Epithelial cell of proximal tubule (primary cell): Measurements from ENCODE around the gene DLGAP3. TPM values are rescaled to one million over a fixed set of nuclear protein-coding genes. Genes with fewer than 3 reads are reported as not detected.

Experiments
- DNase-seq: peaks from one replicate; pipeline ENCODE4 v3.0.0-alpha.2; 2011; ENCODE audit warnings: low read depth
- H3K4me3 ChIP-seq: 2 replicates; pipeline ENCODE4 v1.5.1; 2011; ENCODE audit warnings: low read depth, mild to moderate bottlenecking, low read length
- CTCF ChIP-seq: conservative IDR thresholded peaks from 2 replicates; pipeline ENCODE4 v1.5.1; 2012; ENCODE audit warnings: low read depth, mild to moderate bottlenecking, low read length
- total RNA-seq: library from RNA; depleted of rRNA; stranded (reverse); fragments of >200 nt; gene quantifications from 2 replicates; pipeline ENCODE4 v1.2.3, GENCODE V29; 2015

The DLGAP3 gene
- total RNA-seq, 1 donor from 2014 or later: 0.81 TPM

- no peak overlapping the region for H3K4me3 ChIP-seq
- DNase-seq: no peak
- TF ChIP-seq CTCF: no peak
Measured at GRCh38 chr1:34872133-34872503, 57.3 kb downstream of the DLGAP3 start.

GRCh38 chr1:34871443-34872132 is 57.9 kb downstream of the DLGAP3 start:
- no peak for TF ChIP-seq CTCF
- no peak overlapping the region for H3K4me3 ChIP-seq
- no peak for DNase-seq

GRCh38 chr1:34870395-34870794 is 59.1 kb downstream of the DLGAP3 start:
- no peak for DNase-seq
- no peak for TF ChIP-seq CTCF
- no peak overlapping the region for H3K4me3 ChIP-seq

- no peak for DNase-seq
- H3K4me3 ChIP-seq: no peak overlapping the region
- TF ChIP-seq CTCF: no peak
Measured at GRCh38 chr1:34869760-34870159, 59.7 kb downstream of the DLGAP3 start.

GRCh38 chr1:34868230-34869049 is 61.0 kb downstream of the DLGAP3 start:
- TF ChIP-seq CTCF: no peak
- no peak overlapping the region for H3K4me3 ChIP-seq
- no peak for DNase-seq

- DNase-seq: no peak
- no peak overlapping the region for H3K4me3 ChIP-seq
- no peak for TF ChIP-seq CTCF
Measured at GRCh38 chr1:34867415-34867814, 62.0 kb downstream of the DLGAP3 start.

- no peak for DNase-seq
- H3K4me3 ChIP-seq: peak overlapping the region; percentile 70
- TF ChIP-seq CTCF: no peak
Measured at GRCh38 chr1:34866762-34867109, 62.7 kb downstream of the DLGAP3 start.
